ENCODE data around the gene GFOD2. TPM values are rescaled to one million over a fixed set of nuclear protein-coding genes. Genes with fewer than 3 reads are reported as not detected.

GFOD2 gene
- total RNA-seq, 1 donor from 2014 or later, result 31.7 TPM

GRCh38 chr16:67647681-67648080, 71.4 kb downstream of the GFOD2 start:
- no peak overlapping the region for H3K27ac Mint-ChIP-seq
- H3K4me1 Mint-ChIP-seq (ENCODE audit: unreplicated experiment), result no peaks in the 10 kb centered on the region
- no peak for TF ChIP-seq CTCF (conservative IDR thresholded peaks at IDR 0.05)
- no peaks in the 10 kb centered on the region for H3K36me3 Mint-ChIP-seq
- H3K9me3 Mint-ChIP-seq, result no peaks in the 10 kb centered on the region
- DNase-seq (ENCODE audit: extremely low spot score, unreplicated experiment), result no peak
- H3K27me3 Mint-ChIP-seq, result peaks cover 49% of the 10 kb centered on the region
- no peak overlapping the region for H3K4me3 Mint-ChIP-seq

- Mint-ChIP-seq H3K27me3 (peaks cover 47% of the 10 kb centered on the region), H3K36me3 (no peaks in the 10 kb centered on the region), H3K9me3 (no peaks in the 10 kb centered on the region), H3K27ac (no peak overlapping the region), H3K4me1 (ENCODE audit: unreplicated experiment) (no peaks in the 10 kb centered on the region), H3K4me3 (no peak overlapping the region)
- no peak for TF ChIP-seq CTCF (conservative IDR thresholded peaks at IDR 0.05)
- DNase-seq (ENCODE audit: extremely low spot score, unreplicated experiment), result no peak
Observed at GRCh38 chr16:67647111-67647651, 71.9 kb downstream of the GFOD2 start.

- Mint-ChIP-seq H3K27me3 (peaks cover 30% of the 10 kb centered on the region), H3K9me3 (no peaks in the 10 kb centered on the region), H3K36me3 (no peaks in the 10 kb centered on the region), H3K4me1 (ENCODE audit: unreplicated experiment) (no peaks in the 10 kb centered on the region), H3K4me3 (no peak overlapping the region), H3K27ac (no peak overlapping the region)
- DNase-seq (ENCODE audit: extremely low spot score, unreplicated experiment), result no peak
- no peak for TF ChIP-seq CTCF (conservative IDR thresholded peaks at IDR 0.05)
Observed at GRCh38 chr16:67645397-67646121, 73.6 kb downstream of the GFOD2 start.

GRCh38 chr16:67644038-67644437, 75.1 kb downstream of the GFOD2 start:
- DNase-seq (ENCODE audit: extremely low spot score, unreplicated experiment), result no peak
- no peak overlapping the region for H3K27ac Mint-ChIP-seq
- peaks cover 7% of the 10 kb centered on the region for H3K36me3 Mint-ChIP-seq
- no peaks in the 10 kb centered on the region for H3K4me1 Mint-ChIP-seq (ENCODE audit: unreplicated experiment)
- no peaks in the 10 kb centered on the region for H3K9me3 Mint-ChIP-seq
- no peak overlapping the region for H3K4me3 Mint-ChIP-seq
- TF ChIP-seq CTCF (conservative IDR thresholded peaks at IDR 0.05), result no peak
- H3K27me3 Mint-ChIP-seq, result peaks cover 23% of the 10 kb centered on the region

GRCh38 chr16:67641779-67642708, 77.1 kb downstream of the GFOD2 start:
- no peak for TF ChIP-seq CTCF (conservative IDR thresholded peaks at IDR 0.05)
- H3K36me3 Mint-ChIP-seq, result peaks cover 13% of the 10 kb centered on the region
- no peak overlapping the region for H3K27ac Mint-ChIP-seq
- DNase-seq (ENCODE audit: extremely low spot score, unreplicated experiment), result no peak
- no peaks in the 10 kb centered on the region for H3K9me3 Mint-ChIP-seq
- H3K27me3 Mint-ChIP-seq, result peaks cover 20% of the 10 kb centered on the region
- no peak overlapping the region for H3K4me3 Mint-ChIP-seq
- H3K4me1 Mint-ChIP-seq (ENCODE audit: unreplicated experiment), result no peaks in the 10 kb centered on the region

All from type B pancreatic cell (in vitro differentiated cells).